PFSK-1 (cell line): ENCODE data around the gene CDRT15.

ENCODE experiments used
- FOXP2 ChIP-seq: optimal IDR thresholded peaks from 2 replicates; pipeline ENCODE3; 2011; ENCODE audit warnings: borderline replicate concordance, control low read depth, inconsistent platforms; ENCODE audit not compliant: insufficient read depth; ENCODE audit errors: extremely low read length, extremely low read depth
- POLR2AphosphoS5 ChIP-seq: IDR thresholded peaks from 2 replicates; pipeline ENCODE4 v1.6.1; 2012; ENCODE audit warnings: low read depth, mild to moderate bottlenecking, control low read depth, low read length, moderate library complexity
- REST ChIP-seq, 2 experiments: IDR thresholded peaks; 2 replicates each; pipeline versions ENCODE4 v1.6.1 to v1.8.0; 2011 to 2012; ENCODE audit warnings: low read depth in 2 of 2, low read length in 2 of 2, control low read depth in 1 of 2, inconsistent platforms in 1 of 2, mild to moderate bottlenecking in 1 of 2, moderate library complexity in 1 of 2; ENCODE audit not compliant: insufficient read depth in 1 of 2
- SIN3A ChIP-seq: IDR thresholded peaks from 2 replicates; pipeline ENCODE4 v1.6.1; 2012; ENCODE audit warnings: mild to moderate bottlenecking, low read length, moderate library complexity, borderline replicate concordance; ENCODE audit not compliant: insufficient read depth
- TAF1 ChIP-seq: IDR thresholded peaks from 2 replicates; pipeline ENCODE4 v1.6.1; 2012; ENCODE audit warnings: low read length, control low read depth, borderline replicate concordance; ENCODE audit not compliant: insufficient read depth

The CDRT15 gene

GRCh38 chr17:14269473-14269872, 32.8 kb upstream of the CDRT15 start:
- TF ChIP-seq TAF1 (no peak), FOXP2 (no peak), SIN3A (no peak), POLR2AphosphoS5 (no peak), REST (IDR thresholded peaks at IDR 0.05; ENCODE audit: insufficient read depth in 1 of 2, low read depth in 2 of 2, low read length in 2 of 2) (no peak)

GRCh38 chr17:14268264-14268663, 31.6 kb upstream of the CDRT15 start:
- no peak for TF ChIP-seq REST (IDR thresholded peaks at IDR 0.05; ENCODE audit: insufficient read depth in 1 of 2, low read depth in 2 of 2, low read length in 2 of 2)
- no peak for TF ChIP-seq FOXP2

GRCh38 chr17:14261406-14261805, 24.7 kb upstream of the CDRT15 start:
- TF ChIP-seq TAF1 (no peak), SIN3A (no peak), FOXP2 (no peak), POLR2AphosphoS5 (no peak), REST (IDR thresholded peaks at IDR 0.05; ENCODE audit: insufficient read depth in 1 of 2, low read depth in 2 of 2, low read length in 2 of 2) (no peak)

GRCh38 chr17:14245629-14246028, 9.0 kb upstream of the CDRT15 start:
- no peak for TF ChIP-seq FOXP2
- TF ChIP-seq SIN3A: no peak
- no peak for TF ChIP-seq TAF1
- no peak for TF ChIP-seq POLR2AphosphoS5
- no peak for TF ChIP-seq REST (IDR thresholded peaks at IDR 0.05; ENCODE audit: insufficient read depth in 1 of 2, low read depth in 2 of 2, low read length in 2 of 2)

GRCh38 chr17:14245002-14245401, 8.3 kb upstream of the CDRT15 start:
- TF ChIP-seq FOXP2: no peak
- TF ChIP-seq TAF1: no peak
- TF ChIP-seq SIN3A: no peak
- TF ChIP-seq POLR2AphosphoS5: no peak
- no peak for TF ChIP-seq REST (IDR thresholded peaks at IDR 0.05; ENCODE audit: insufficient read depth in 1 of 2, low read depth in 2 of 2, low read length in 2 of 2)
